Liver (tissue), 9 donors: ENCODE results near the gene P2RY12. TPM values are rescaled to one million over a fixed set of nuclear protein-coding genes. Genes with fewer than 3 reads are reported as not detected.

ENCODE experiments used
- DNase-seq: peaks from one replicate; pipeline ENCODE4 v3.0.0-alpha.2; 2017; ENCODE audit warnings: low spot score
- H3K27ac ChIP-seq, 2 donors: one replicate each; pipeline ENCODE4 v1.7.0; 2013; ENCODE audit warnings: inconsistent platforms in 2 of 2, low read length in 2 of 2, control low read depth in 1 of 2, low read depth in 1 of 2, mild to moderate bottlenecking in 1 of 2
- H3K27me3 ChIP-seq, 4 donors: one replicate each; pipeline versions ENCODE4 v1.6.1 to v1.7.0; 2013; ENCODE audit warnings: low read length in 3 of 4, inconsistent platforms in 1 of 4, mild to moderate bottlenecking in 1 of 4, moderate library complexity in 1 of 4; ENCODE audit not compliant: control insufficient read depth in 4 of 4, insufficient read depth in 4 of 4
- H3K36me3 ChIP-seq, 4 donors: one replicate each; pipeline versions ENCODE4 v1.6.1 to v1.7.0; 2013; ENCODE audit warnings: low read length in 3 of 4, mild to moderate bottlenecking in 3 of 4, low read depth in 1 of 4, moderate library complexity in 1 of 4; ENCODE audit not compliant: control insufficient read depth in 4 of 4, insufficient read depth in 3 of 4
- H3K4me1 ChIP-seq, 4 donors: one replicate each; pipeline versions ENCODE4 v1.6.1 to v1.7.0; 2013; ENCODE audit warnings: low read length in 3 of 4, mild to moderate bottlenecking in 3 of 4, moderate library complexity in 1 of 4; ENCODE audit not compliant: control insufficient read depth in 4 of 4, insufficient read depth in 4 of 4
- H3K4me3 ChIP-seq, 3 donors: one replicate each; pipeline versions ENCODE4 v1.6.1 to v1.7.0; 2013; ENCODE audit warnings: low read length in 3 of 3, control low read depth in 1 of 3, low read depth in 1 of 3, mild to moderate bottlenecking in 1 of 3
- H3K9ac ChIP-seq, 2 donors: one replicate each; pipeline ENCODE4 v1.7.0; 2013; ENCODE audit warnings: low read length in 2 of 2, mild to moderate bottlenecking in 2 of 2, moderate library complexity in 2 of 2, control low read depth in 1 of 2, low read depth in 1 of 2
- H3K9me3 ChIP-seq, 4 donors: one replicate each; pipeline versions ENCODE4 v1.6.1 to v1.7.0; 2013; ENCODE audit warnings: low read length in 3 of 4; ENCODE audit not compliant: control insufficient read depth in 4 of 4
- CTCF ChIP-seq: fragments of 150-350 bp; IDR thresholded peaks from 2 replicates; pipeline ENCODE4 v1.5.1; 2017; ENCODE audit warnings: improper control_type of control experiment, low read depth, low read length; ENCODE audit not compliant: missing input control
- EGR1 ChIP-seq, 2 donors: IDR thresholded peaks; 2 replicates each; pipeline ENCODE4 v1.6.1; 2016 to 2018; ENCODE audit warnings: antibody characterized with exemption in 2 of 2, low read depth in 2 of 2
- FOXA1 ChIP-seq: IDR thresholded peaks from 2 replicates; pipeline ENCODE4 v1.6.1; 2016; ENCODE audit warnings: antibody characterized with exemption
- GABPA ChIP-seq, 2 donors: IDR thresholded peaks in 1 of 2; conservative IDR thresholded peaks in 1 of 2; 2 replicates each; pipeline ENCODE4 v1.6.1; 2016; ENCODE audit warnings: antibody characterized with exemption in 2 of 2, mild to moderate bottlenecking in 1 of 2, moderate library complexity in 1 of 2
- HNF4A ChIP-seq, 2 donors: conservative IDR thresholded peaks; 2 replicates each; pipeline ENCODE4 v1.6.1; 2016; ENCODE audit warnings: antibody characterized with exemption in 2 of 2, mild to moderate bottlenecking in 2 of 2
- HNF4G ChIP-seq: IDR thresholded peaks from 2 replicates; pipeline ENCODE4 v1.6.1; 2016; ENCODE audit warnings: antibody characterized with exemption
- JUND ChIP-seq, 2 donors: IDR thresholded peaks; 2 replicates each; pipeline ENCODE4 v1.6.1; 2016; ENCODE audit warnings: antibody characterized with exemption in 2 of 2
- MAX ChIP-seq: IDR thresholded peaks from 2 replicates; pipeline ENCODE4 v1.6.1; 2016; ENCODE audit warnings: antibody characterized with exemption
- NR2F2 ChIP-seq: IDR thresholded peaks from 2 replicates; pipeline ENCODE4 v1.6.1; 2016; ENCODE audit warnings: antibody characterized with exemption
- RAD21 ChIP-seq, 2 donors: IDR thresholded peaks; 2 replicates each; pipeline ENCODE4 v1.6.1; 2016; ENCODE audit warnings: antibody characterized with exemption in 2 of 2, mild to moderate bottlenecking in 2 of 2
- REST ChIP-seq: IDR thresholded peaks from 2 replicates; pipeline ENCODE4 v1.6.1; 2016; ENCODE audit warnings: antibody characterized with exemption, mild to moderate bottlenecking
- RXRA ChIP-seq, 2 donors: IDR thresholded peaks; 2 replicates each; pipeline ENCODE4 v1.6.1; 2017 to 2018; ENCODE audit warnings: antibody characterized with exemption in 2 of 2, mild to moderate bottlenecking in 1 of 2
- SP1 ChIP-seq: IDR thresholded peaks from 2 replicates; pipeline ENCODE4 v1.6.1; 2018; ENCODE audit warnings: antibody characterized with exemption, mild to moderate bottlenecking
- TAF1 ChIP-seq: conservative IDR thresholded peaks from 2 replicates; pipeline ENCODE4 v1.6.1; 2016; ENCODE audit warnings: antibody characterized with exemption, mild to moderate bottlenecking
- YY1 ChIP-seq: IDR thresholded peaks from 2 replicates; pipeline ENCODE4 v1.6.1; 2016; ENCODE audit warnings: antibody characterized with exemption, mild to moderate bottlenecking
- WGBS: extraction: QIAGEN DNeasy Blood & Tissue Kit; methylation state at CpG from one replicate; pipeline ENCODE4 v1.1.7; 2013; 5-methylcytosine and 5-hydroxymethylcytosine counted together
- polyA plus RNA-seq, 2 donors: library from polyadenylated mRNA; stranded (reverse) in 1 of 2; unstranded in 1 of 2; fragments of 200-250 nt in 1 of 2; fragments of >200 nt in 1 of 2; fragmentation: Nextera tagmentation in 1 of 2; extraction: Ambion mirVana in 1 of 2; gene quantifications; one replicate each; pipeline versions ENCODE4 v1.2.1 to v1.2.3, GENCODE V29; 2013 to 2015
- total RNA-seq, 2 donors: library from RNA; depleted of rRNA; stranded (reverse); fragments of >200 nt; gene quantifications; one replicate each; pipeline ENCODE4 v1.2.3, GENCODE V29; 2014
- TF ChIP-seq, protein P1 (sequence below): IDR thresholded peaks from 2 replicates; pipeline ENCODE4 v1.6.1; 2016; ENCODE audit warnings: antibody characterized with exemption
- TF ChIP-seq, protein P2 (sequence below): IDR thresholded peaks from 2 replicates; pipeline ENCODE4 v1.6.1; 2016; ENCODE audit warnings: antibody characterized with exemption
- donor health status: healthy.
- donor health status: healthy.
- donor health status: healthy.
- donor health status: healthy.
- donor health status: healthy.

P2RY12 gene
- total and polyA plus RNA-seq, 4 donors: 0.43 to 2.8 (median 1.6) TPM

DNA sequence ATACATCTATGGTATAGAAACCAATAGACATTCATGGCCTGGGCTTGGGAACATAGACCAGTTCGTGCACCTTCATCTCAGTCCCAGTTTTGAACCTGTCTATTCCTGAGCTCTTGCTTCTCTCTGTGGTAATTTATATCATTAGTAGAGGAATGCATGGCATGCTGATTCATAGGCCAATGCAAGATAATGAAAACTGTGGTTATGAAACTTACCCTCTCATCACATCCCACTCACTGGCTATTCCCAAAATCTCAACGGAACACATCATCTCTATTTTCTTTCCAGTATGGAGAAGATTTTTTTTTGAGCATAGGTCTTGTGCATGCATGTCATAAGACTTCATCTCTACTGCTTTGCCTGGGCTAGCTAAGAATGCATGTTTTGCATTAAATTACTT lies 18.7 kb upstream of the P2RY12 start (continued):
- TF ChIP-seq REST: no peak
- TF ChIP-seq SP1: no peak

GRCh38 chr3:151402349-151402748 lies 17.8 kb upstream of the P2RY12 start:
- Histone ChIP-seq H3K27me3 (no peaks in the 10 kb centered on the region), H3K27ac (no peak overlapping the region), H3K9me3 (no peaks in the 10 kb centered on the region), H3K4me1 (no peaks in the 10 kb centered on the region), H3K9ac (no peak overlapping the region), H3K4me3 (no peak overlapping the region), H3K36me3 (no peaks in the 10 kb centered on the region)
- no peak for DNase-seq
- TF ChIP-seq REST (no peak), HNF4G (no peak), GABPA (IDR thresholded peaks at IDR 0.05 in 1 of 2, conservative IDR thresholded peaks at IDR 0.05 in 1 of 2) (no peak), SP1 (no peak), HNF4A (conservative IDR thresholded peaks at IDR 0.05) (no peak), EGR1 (IDR thresholded peaks at IDR 0.05; ENCODE audit: low read depth in 2 of 2) (no peak), RXRA (IDR thresholded peaks at IDR 0.05) (no peak), FOXA1 (no peak), MAX (no peak), NR2F2 (no peak), TAF1 (no peak), JUND (IDR thresholded peaks at IDR 0.05) (no peak), RAD21 (IDR thresholded peaks at IDR 0.05) (no peak), CTCF (no peak), YY1 (no peak)
- TF ChIP-seq, protein P1, sequence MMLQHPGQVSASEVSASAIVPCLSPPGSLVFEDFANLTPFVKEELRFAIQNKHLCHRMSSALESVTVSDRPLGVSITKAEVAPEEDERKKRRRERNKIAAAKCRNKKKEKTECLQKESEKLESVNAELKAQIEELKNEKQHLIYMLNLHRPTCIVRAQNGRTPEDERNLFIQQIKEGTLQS: no peak
- TF ChIP-seq, protein P2, sequence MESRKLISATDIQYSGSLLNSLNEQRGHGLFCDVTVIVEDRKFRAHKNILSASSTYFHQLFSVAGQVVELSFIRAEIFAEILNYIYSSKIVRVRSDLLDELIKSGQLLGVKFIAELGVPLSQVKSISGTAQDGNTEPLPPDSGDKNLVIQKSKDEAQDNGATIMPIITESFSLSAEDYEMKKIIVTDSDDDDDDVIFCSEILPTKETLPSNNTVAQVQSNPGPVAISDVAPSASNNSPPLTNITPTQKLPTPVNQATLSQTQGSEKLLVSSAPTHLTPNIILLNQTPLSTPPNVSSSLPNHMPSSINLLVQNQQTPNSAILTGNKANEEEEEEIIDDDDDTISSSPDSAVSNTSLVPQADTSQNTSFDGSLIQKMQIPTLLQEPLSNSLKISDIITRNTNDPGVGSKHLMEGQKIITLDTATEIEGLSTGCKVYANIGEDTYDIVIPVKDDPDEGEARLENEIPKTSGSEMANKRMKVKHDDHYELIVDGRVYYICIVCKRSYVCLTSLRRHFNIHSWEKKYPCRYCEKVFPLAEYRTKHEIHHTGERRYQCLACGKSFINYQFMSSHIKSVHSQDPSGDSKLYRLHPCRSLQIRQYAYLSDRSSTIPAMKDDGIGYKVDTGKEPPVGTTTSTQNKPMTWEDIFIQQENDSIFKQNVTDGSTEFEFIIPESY: no peak
- 67% methylated on average over 3 of the region's 3 CpGs for WGBS
